HepG2 (cell line): Measurements from ENCODE around the gene PDE5A. TPM values are rescaled to one million over a fixed set of nuclear protein-coding genes. Genes with fewer than 3 reads are reported as not detected.

ENCODE experiments used
- ATAC-seq: fragments of 200-7000 bp; cut with Tn5 transposase; 3 replicates; pipeline ENCODE4 v1.9.1; 2020; ENCODE audit warnings: mild to moderate bottlenecking, moderate library complexity
- BruUV-seq: library from RNA; stranded (reverse); fragments of 400-500 nt; replicated peaks from 2 replicates; lab custom pipeline; 2021; lab: Mats Ljungman, UMichigan
- CTCF ChIA-PET: fragments of 300-600 bp; formaldehyde crosslinking; extraction: SDS; loops from one replicate; lab custom pipeline; 2021; ENCODE audit warnings: low total read pairs, inconsistent platforms, low intra/inter-chr PET ratio; lab: Yijun Ruan, JAX
- POLR2A ChIA-PET: fragments of 350-600 bp; sonication (Branson Sonifier 250); formaldehyde crosslinking; loops from one replicate; lab custom pipeline; 2020; ENCODE audit warnings: antibody characterized with exemption, inconsistent platforms; lab: Yijun Ruan, JAX
- DNase-seq: peaks from one replicate; pipeline ENCODE4 v3.0.0-alpha.2; 2015; ENCODE audit warnings: low spot score
- FAIRE-seq: peaks from 3 replicates; lab custom pipeline; 2011; peaks lifted over from hg19 to GRCh38; lab: Jason Lieb, UNC
- H2AFZ ChIP-seq: one replicate; pipeline ENCODE4 v1.6.1; 2011; ENCODE audit warnings: low read length, inconsistent platforms
- H3K27ac ChIP-seq: fragments of 300-600 bp; 3 replicates; pipeline ENCODE4 v1.8.0; 2011; ENCODE audit warnings: mixed run types, mild to moderate bottlenecking, mixed read lengths, low read length, inconsistent platforms; ENCODE audit not compliant: insufficient read depth; ENCODE audit errors: extremely low read length
- H3K27me3 ChIP-seq, 2 experiments: fragments of 200-600 bp in 1 of 2; 2 replicates in 1 of 2; 3 replicates in 1 of 2; pipeline versions ENCODE4 v1.6.0 to v1.8.0; 2011; ENCODE audit warnings: low read length in 2 of 2, mild to moderate bottlenecking in 2 of 2, moderate library complexity in 2 of 2, inconsistent platforms in 1 of 2; ENCODE audit not compliant: insufficient read depth in 2 of 2, control insufficient read depth in 1 of 2
- H3K36me3 ChIP-seq, 2 experiments: fragments of 200-600 bp in 1 of 2; replicated peaks in 1 of 2; 2 replicates in 1 of 2; 3 replicates in 1 of 2; pipeline versions ENCODE4 v1.5.1 to v1.8.0; 2011; ENCODE audit warnings: low read length in 2 of 2, inconsistent platforms in 1 of 2; ENCODE audit not compliant: insufficient read depth in 2 of 2, control insufficient read depth in 1 of 2
- H3K4me1 ChIP-seq: 2 replicates; pipeline ENCODE4 v1.5.1; 2012; ENCODE audit warnings: low read length, inconsistent platforms; ENCODE audit not compliant: insufficient read depth
- H3K4me2 ChIP-seq: 2 replicates; pipeline ENCODE4 v1.6.0; 2011; ENCODE audit warnings: low read depth, low read length, inconsistent platforms
- H3K4me3 ChIP-seq, 3 experiments: fragments of 200-600 bp in 1 of 3; sonication (generic), shearing (Covaris generic) in 1 of 3; replicated peaks in 1 of 3; 2 replicates each; pipeline ENCODE4 v1.5.1; 2011 to 2016; ENCODE audit warnings: low read length in 3 of 3, inconsistent platforms in 2 of 3, low read depth in 2 of 3, mild to moderate bottlenecking in 2 of 3, control low read depth in 1 of 3, mixed read lengths in 1 of 3; ENCODE audit not compliant: insufficient read depth in 1 of 3
- H3K79me2 ChIP-seq: one replicate; pipeline ENCODE4 v1.6.1; 2011; ENCODE audit warnings: low read length, inconsistent platforms; ENCODE audit not compliant: insufficient read depth
- H3K9ac ChIP-seq: 2 replicates; pipeline ENCODE4 v1.6.0; 2011; ENCODE audit warnings: mild to moderate bottlenecking, low read depth, low read length, inconsistent platforms; ENCODE audit not compliant: insufficient read depth
- H3K9me3 ChIP-seq: 2 replicates; pipeline ENCODE4 v1.5.1; 2012; ENCODE audit warnings: mild to moderate bottlenecking, low read length
- H4K20me1 ChIP-seq: 2 replicates; pipeline ENCODE4 v1.6.0; 2011; ENCODE audit warnings: inconsistent platforms, mild to moderate bottlenecking, low read length, moderate library complexity; ENCODE audit not compliant: insufficient read depth
- ATAD3A ChIP-seq: sonication (generic); formaldehyde crosslinking; IDR thresholded peaks from 2 replicates; pipeline ENCODE4 v1.4.0; 2020; ENCODE audit warnings: missing genetic modification reagents
- CREM ChIP-seq, 2 experiments: sonication (generic) in 1 of 2; formaldehyde crosslinking in 1 of 2; IDR thresholded peaks; 2 replicates each; pipeline versions ENCODE4 v1.4.0 to v1.6.1; 2016 to 2020; ENCODE audit warnings: antibody characterized with exemption in 1 of 2, mild to moderate bottlenecking in 1 of 2, missing genetic modification reagents in 1 of 2
- EHMT2 ChIP-seq: fragments of 200-600 bp; sonication (generic); IDR thresholded peaks from 2 replicates; pipeline ENCODE4 v1.7.0; 2017; ENCODE audit warnings: antibody characterized with exemption, low read depth, low read length, borderline replicate concordance
- EZH2 ChIP-seq: conservative IDR thresholded peaks from 2 replicates; pipeline ENCODE4 v1.6.1; 2012; ENCODE audit warnings: mild to moderate bottlenecking, low read depth, low read length, moderate library complexity
- FOSL1 ChIP-seq: sonication (generic); formaldehyde crosslinking; IDR thresholded peaks from 2 replicates; pipeline ENCODE4 v1.9.0; 2021; ENCODE audit warnings: missing genetic modification reagents, borderline replicate concordance
- MAZ ChIP-seq, 2 experiments: sonication (generic) in 1 of 2; formaldehyde crosslinking in 1 of 2; IDR thresholded peaks; 2 replicates each; pipeline versions ENCODE4 v1.5.0 to v1.6.1; 2012 to 2020; ENCODE audit warnings: low read depth in 2 of 2, mild to moderate bottlenecking in 2 of 2, borderline replicate concordance in 1 of 2, improper control_type of control experiment in 1 of 2, low read length in 1 of 2, missing genetic modification reagents in 1 of 2, moderate library complexity in 1 of 2
- RAD21 ChIP-seq: fragments of 450-650 bp; formaldehyde crosslinking; IDR thresholded peaks from 2 replicates; pipeline ENCODE4 v1.5.0; 2020; ENCODE audit warnings: mild to moderate bottlenecking
- SRY ChIP-seq: sonication (generic); formaldehyde crosslinking; IDR thresholded peaks from 2 replicates; pipeline ENCODE4 v1.8.0; 2022; ENCODE audit warnings: mild to moderate bottlenecking, missing genetic modification reagents
- STAG1 ChIP-seq: sonication (generic); formaldehyde crosslinking; IDR thresholded peaks from 2 replicates; pipeline ENCODE4 v1.4.0; 2020; ENCODE audit warnings: missing genetic modification reagents
- ZFP36L1 ChIP-seq: sonication (generic); formaldehyde crosslinking; IDR thresholded peaks from 2 replicates; pipeline ENCODE4 v1.8.0; 2022; ENCODE audit warnings: mild to moderate bottlenecking, missing genetic modification reagents, moderate library complexity
- ZNF333 ChIP-seq: sonication (generic); formaldehyde crosslinking; IDR thresholded peaks from 2 replicates; pipeline ENCODE4 v1.4.0; 2020; ENCODE audit warnings: mild to moderate bottlenecking, missing genetic modification reagents, borderline replicate concordance
- ZNF431 ChIP-seq: sonication (generic); formaldehyde crosslinking; IDR thresholded peaks from 2 replicates; pipeline ENCODE4 v1.9.0; 2022; ENCODE audit warnings: missing genetic modification reagents, low read depth, mild to moderate bottlenecking, borderline replicate concordance
- ZNF546 ChIP-seq: sonication (generic); formaldehyde crosslinking; conservative IDR thresholded peaks from 2 replicates; pipeline ENCODE4 v1.8.1; 2023; ENCODE audit warnings: mild to moderate bottlenecking, missing genetic modification reagents
- ZNF773 ChIP-seq: sonication (generic); formaldehyde crosslinking; IDR thresholded peaks from 2 replicates; pipeline ENCODE4 v1.4.0; 2020; ENCODE audit warnings: missing genetic modification reagents, borderline replicate concordance
- ZNF776 ChIP-seq: sonication (generic); formaldehyde crosslinking; IDR thresholded peaks from 2 replicates; pipeline ENCODE4 v1.4.0; 2020; ENCODE audit warnings: mild to moderate bottlenecking, missing genetic modification reagents
- ZNF777 ChIP-seq: sonication (generic); formaldehyde crosslinking; IDR thresholded peaks from 2 replicates; pipeline ENCODE4 v1.4.0; 2020; ENCODE audit warnings: missing genetic modification reagents
- ZNF891 ChIP-seq: sonication (generic); formaldehyde crosslinking; IDR thresholded peaks from 2 replicates; pipeline ENCODE4 v1.5.0; 2020; ENCODE audit warnings: mild to moderate bottlenecking, missing genetic modification reagents
- ZSCAN22 ChIP-seq: sonication (generic); formaldehyde crosslinking; IDR thresholded peaks from 2 replicates; pipeline ENCODE4 v1.4.0; 2020; ENCODE audit warnings: mild to moderate bottlenecking, missing genetic modification reagents
- WGBS: methylation state at CpG from one replicate; pipeline ENCODE4 v1.1.6; 2017; ENCODE audit warnings: low lambda C conversion rate; 5-methylcytosine and 5-hydroxymethylcytosine counted together
- in situ Hi-C: cut with HindIII; loops from 2 replicates; pipeline ENCODE4 v1.10.0; 2017; ENCODE audit warnings: low pct_unique_long_range_greater_than_20kb; ENCODE audit not compliant: extremely low pct_ligation_motif_present
- intact Hi-C: fragments of 100-400 bp; cut with micrococcal nuclease; formaldehyde crosslinking; loops from one replicate; pipeline ENCODE4 v1.10.0; 2022; ENCODE audit not compliant: unreplicated experiment
- polyA plus RNA-seq, 8 experiments: library from polyadenylated mRNA; depleted of rRNA in 3 of 8; stranded (reverse) in 7 of 8; unstranded in 1 of 8; fragments of >200 nt; fragmentation: Illumina TruSeq in 4 of 8; extraction: Trizol in 4 of 8; gene quantifications; 2 replicates each; pipeline versions ENCODE4 v1.2.1 to v1.2.3, GENCODE V29; 2011 to 2016; ENCODE audit warnings: low read depth in 4 of 8, missing spikeins in 1 of 8, mixed read lengths in 1 of 8; ENCODE audit not compliant: insufficient read depth in 1 of 8
- total RNA-seq, 5 experiments: library from RNA; depleted of rRNA; stranded (reverse); fragments of >200 nt; fragmentation: Illumina TruSeq; extraction: Trizol; gene quantifications; 2 replicates each; pipeline ENCODE4 v1.2.3, GENCODE V29; 2016; ENCODE audit warnings: low read depth in 1 of 5
- TF ChIP-seq, protein P1 (sequence below): IDR thresholded peaks from 2 replicates; pipeline ENCODE4 v1.6.1; 2016; ENCODE audit warnings: mild to moderate bottlenecking, missing biosample characterization, missing genetic modification reagents
- TF ChIP-seq, protein P2 (sequence below): sonication (generic); formaldehyde crosslinking; IDR thresholded peaks from 2 replicates; pipeline ENCODE4 v1.5.0; 2020; ENCODE audit warnings: mild to moderate bottlenecking, missing genetic modification reagents, borderline replicate concordance

Gene PDE5A
- total and polyA plus RNA-seq, 2 of the 13 experiments (the other 11 are each of a cell fraction or from before 2014, with no cell fraction given) = 0.22 to 0.44 TPM

DNA sequence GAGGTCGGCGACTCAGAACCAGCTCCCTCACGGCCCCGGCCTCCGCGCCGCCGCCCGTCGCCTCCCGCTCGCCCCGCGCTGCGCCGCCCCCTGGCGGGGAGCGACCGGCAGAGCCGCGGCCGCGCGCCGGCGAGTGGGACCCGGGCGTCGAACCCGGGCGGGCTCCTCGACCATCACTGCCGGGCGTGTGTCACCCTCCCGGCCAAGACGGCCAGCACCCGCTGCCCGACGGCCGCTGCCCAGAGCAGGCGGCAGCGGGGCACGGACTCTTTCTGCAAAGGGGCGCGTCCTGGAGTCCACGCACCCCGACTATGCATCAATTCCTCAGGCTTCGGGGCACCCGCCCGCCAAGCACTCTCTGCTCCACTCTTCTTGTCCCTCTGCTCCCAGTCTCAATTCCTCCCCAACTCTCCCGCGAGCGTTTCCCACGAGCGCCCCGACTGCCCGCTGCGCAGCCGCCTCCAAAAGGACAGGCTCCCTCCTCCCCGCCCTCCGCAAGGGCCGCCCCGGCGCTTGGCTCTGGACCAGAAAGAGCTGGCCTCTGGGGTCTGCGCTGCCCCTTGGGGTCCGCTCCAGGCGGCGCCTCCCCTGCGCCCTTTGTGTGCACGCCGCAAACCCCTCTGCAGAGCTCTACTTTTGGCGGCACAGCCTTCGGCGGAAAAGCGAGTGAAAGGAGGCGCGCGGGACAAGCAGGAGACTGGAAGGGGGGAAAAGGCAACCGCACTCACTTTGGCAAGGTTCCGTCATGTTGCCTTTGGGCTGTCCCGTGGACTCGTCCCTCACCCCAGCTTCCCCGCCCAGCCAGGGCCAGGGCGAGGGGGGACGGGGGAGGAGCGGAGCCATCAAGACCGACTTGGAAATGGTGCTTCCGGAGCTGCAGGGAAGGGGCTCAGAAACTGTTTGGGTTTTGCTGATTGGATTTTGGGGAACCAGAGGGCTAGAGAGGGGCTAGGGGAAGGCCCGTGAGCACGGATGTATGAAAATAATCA is 1.0 kb downstream of the PDE5A start:
- ATAC-seq = peak; percentile 77
- ChIA-PET POLR2A (no interaction called here), CTCF (interaction anchor here (0.7 to 2.0 kb wide), 4 partner anchors 131 to 646 kb away, joined by 3 to 6 read pairs (median 4); no protein-coding TSS in a partner anchor)
- whole genome bisulfite sequencing = 4% methylated on average over 12 of the region's 90 CpGs
- Histone ChIP-seq H3K79me2 (no peaks in the 10 kb centered on the region), H4K20me1 (no peaks in the 10 kb centered on the region), H3K9ac (peak overlapping the region; percentile 46; the same call in 1 of the 2 replicates), H3K9me3 (no peaks in the 10 kb centered on the region), H3K27ac (no peak overlapping the region), H3K36me3 (no peaks in the 10 kb centered on the region), H2AFZ (peak overlapping the region; percentile 81), H3K4me3 (peak overlapping the region; percentile 67 to 74 (median 73)), H3K4me1 (peaks cover 28% of the 10 kb centered on the region), H3K4me2 (peak overlapping the region; percentile 97), H3K27me3 (peaks cover 4 to 21% of the 10 kb centered on the region in 2 experiments; a peak in 4 of 5 replicates)
- no peak for DNase-seq
- BruUV-seq = no TSS peak
- in situ Hi-C loops = loop anchor here (10.0 to 25.0 kb wide), 3 partner anchors 313 to 640 kb away; no protein-coding TSS in a partner anchor
- intact Hi-C loops = loop anchor here (1.0 to 10.0 kb wide), 3 partner anchors 68 to 133 kb away; no protein-coding TSS in a partner anchor
- no peak for FAIRE-seq
- TF ChIP-seq ZNF333 (CRISPR knock-in tag) (0 out of 2 replicates have a peak, but pooled peaks have one; percentile 51), MAZ (IDR thresholded peaks at IDR 0.05; ENCODE audit: borderline replicate concordance, low read depth, low read length) (no peak), MAZ (CRISPR knock-in tag; IDR thresholded peaks at IDR 0.05; ENCODE audit: low read depth) (peak; percentile 29; the same call in 1 of the 2 replicates), STAG1 (CRISPR knock-in tag) (peak; percentile 44; the same call in 1 of the 2 replicates), ZNF777 (CRISPR knock-in tag) (peak; percentile 94), ZNF891 (0 out of 2 replicates have a peak, but pooled peaks have one; percentile 19), ATAD3A (CRISPR knock-in tag) (no peak), ZNF546 (CRISPR knock-in tag) (no peak), RAD21 (peak; percentile 80), FOSL1 (CRISPR knock-in tag) (no peak), ZSCAN22 (no peak), EZH2 (peak; percentile 91), SRY (CRISPR knock-in tag) (0 out of 2 replicates have a peak, but pooled peaks have one; percentile 30), ZNF776 (CRISPR knock-in tag) (0 out of 2 replicates have a peak, but pooled peaks have one; percentile 48), ZFP36L1 (CRISPR knock-in tag) (no peak), EHMT2 (no peak), CREM (IDR thresholded peaks at IDR 0.05) (no peak), CREM (CRISPR knock-in tag; IDR thresholded peaks at IDR 0.05) (no peak), ZNF431 (CRISPR knock-in tag) (0 out of 2 replicates have a peak, but pooled peaks have one; percentile 38), ZNF773 (0 out of 2 replicates have a peak, but pooled peaks have one; percentile 31)
- TF ChIP-seq, protein P1, sequence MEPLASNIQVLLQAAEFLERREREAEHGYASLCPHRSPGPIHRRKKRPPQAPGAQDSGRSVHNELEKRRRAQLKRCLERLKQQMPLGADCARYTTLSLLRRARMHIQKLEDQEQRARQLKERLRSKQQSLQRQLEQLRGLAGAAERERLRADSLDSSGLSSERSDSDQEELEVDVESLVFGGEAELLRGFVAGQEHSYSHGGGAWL = 0 out of 2 replicates have a peak, but pooled peaks have one; percentile 55
- TF ChIP-seq, protein P2, sequence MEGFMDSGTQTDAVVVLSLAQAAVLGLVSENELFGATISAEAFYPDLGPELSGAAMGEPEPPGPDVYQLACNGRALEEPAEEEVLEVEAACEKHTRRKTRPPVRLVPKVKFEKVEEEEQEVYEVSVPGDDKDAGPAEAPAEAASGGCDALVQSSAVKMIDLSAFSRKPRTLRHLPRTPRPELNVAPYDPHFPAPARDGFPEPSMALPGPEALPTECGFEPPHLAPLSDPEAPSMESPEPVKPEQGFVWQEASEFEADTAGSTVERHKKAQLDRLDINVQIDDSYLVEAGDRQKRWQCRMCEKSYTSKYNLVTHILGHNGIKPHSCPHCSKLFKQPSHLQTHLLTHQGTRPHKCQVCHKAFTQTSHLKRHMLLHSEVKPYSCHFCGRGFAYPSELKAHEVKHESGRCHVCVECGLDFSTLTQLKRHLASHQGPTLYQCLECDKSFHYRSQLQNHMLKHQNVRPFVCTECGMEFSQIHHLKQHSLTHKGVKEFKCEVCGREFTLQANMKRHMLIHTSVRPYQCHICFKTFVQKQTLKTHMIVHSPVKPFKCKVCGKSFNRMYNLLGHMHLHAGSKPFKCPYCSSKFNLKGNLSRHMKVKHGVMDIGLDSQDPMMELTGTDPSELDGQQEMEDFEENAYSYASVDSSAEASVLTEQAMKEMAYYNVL (CRISPR knock-in tag) = 0 out of 2 replicates have a peak, but pooled peaks have one; percentile 23
